ENCODE data around the gene G2E3.

Gene G2E3

DNA sequence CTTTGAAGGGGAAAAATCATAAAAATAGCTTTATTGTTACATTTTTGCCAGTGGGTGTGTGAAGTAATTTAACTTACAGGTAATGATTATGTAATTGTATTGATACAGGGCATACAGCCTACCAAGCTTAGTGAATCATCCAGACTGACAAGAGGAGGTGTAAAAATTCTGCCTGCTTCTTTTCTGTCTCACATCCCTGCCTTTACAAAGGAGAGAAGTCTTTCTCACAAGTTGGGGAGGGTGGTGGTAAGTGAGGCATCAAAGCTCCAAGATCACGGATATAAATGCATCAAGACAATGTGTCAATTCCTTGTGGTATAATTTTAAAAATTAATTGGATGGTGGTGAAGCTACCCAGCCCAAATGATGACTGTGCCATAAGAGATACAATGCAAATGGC is 39.0 kb upstream of the G2E3 start:
- TF ChIP-seq GABPA (IDR thresholded peaks at IDR 0.05; ENCODE audit: low read depth) (no peak), CTCF (IDR thresholded peaks at IDR 0.05; ENCODE audit: insufficient read depth, low read length) (no peak), SPI1 (IDR thresholded peaks at IDR 0.05; ENCODE audit: borderline replicate concordance, low read depth) (no peak), POLR2AphosphoS5 (IDR thresholded peaks at IDR 0.05; ENCODE audit: low read depth) (no peak)
- TF ChIP-seq, protein P1, sequence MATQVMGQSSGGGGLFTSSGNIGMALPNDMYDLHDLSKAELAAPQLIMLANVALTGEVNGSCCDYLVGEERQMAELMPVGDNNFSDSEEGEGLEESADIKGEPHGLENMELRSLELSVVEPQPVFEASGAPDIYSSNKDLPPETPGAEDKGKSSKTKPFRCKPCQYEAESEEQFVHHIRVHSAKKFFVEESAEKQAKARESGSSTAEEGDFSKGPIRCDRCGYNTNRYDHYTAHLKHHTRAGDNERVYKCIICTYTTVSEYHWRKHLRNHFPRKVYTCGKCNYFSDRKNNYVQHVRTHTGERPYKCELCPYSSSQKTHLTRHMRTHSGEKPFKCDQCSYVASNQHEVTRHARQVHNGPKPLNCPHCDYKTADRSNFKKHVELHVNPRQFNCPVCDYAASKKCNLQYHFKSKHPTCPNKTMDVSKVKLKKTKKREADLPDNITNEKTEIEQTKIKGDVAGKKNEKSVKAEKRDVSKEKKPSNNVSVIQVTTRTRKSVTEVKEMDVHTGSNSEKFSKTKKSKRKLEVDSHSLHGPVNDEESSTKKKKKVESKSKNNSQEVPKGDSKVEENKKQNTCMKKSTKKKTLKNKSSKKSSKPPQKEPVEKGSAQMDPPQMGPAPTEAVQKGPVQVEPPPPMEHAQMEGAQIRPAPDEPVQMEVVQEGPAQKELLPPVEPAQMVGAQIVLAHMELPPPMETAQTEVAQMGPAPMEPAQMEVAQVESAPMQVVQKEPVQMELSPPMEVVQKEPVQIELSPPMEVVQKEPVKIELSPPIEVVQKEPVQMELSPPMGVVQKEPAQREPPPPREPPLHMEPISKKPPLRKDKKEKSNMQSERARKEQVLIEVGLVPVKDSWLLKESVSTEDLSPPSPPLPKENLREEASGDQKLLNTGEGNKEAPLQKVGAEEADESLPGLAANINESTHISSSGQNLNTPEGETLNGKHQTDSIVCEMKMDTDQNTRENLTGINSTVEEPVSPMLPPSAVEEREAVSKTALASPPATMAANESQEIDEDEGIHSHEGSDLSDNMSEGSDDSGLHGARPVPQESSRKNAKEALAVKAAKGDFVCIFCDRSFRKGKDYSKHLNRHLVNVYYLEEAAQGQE (IDR thresholded peaks at IDR 0.05; ENCODE audit: insufficient replicate concordance, low read depth) = no peak
- Histone ChIP-seq H3K4me3 (replicated peaks; ENCODE audit: insufficient read depth, low read length) (no peak overlapping the region), H3K27ac (replicated peaks) (no peak overlapping the region), H3K27me3 (ENCODE audit: insufficient read depth, poor library complexity, severe bottlenecking) (peaks cover 2% of the 10 kb centered on the region)
- DNase-seq (ENCODE audit: low read depth in 1 of 2, low spot score in 1 of 2) = no peak

DNA sequence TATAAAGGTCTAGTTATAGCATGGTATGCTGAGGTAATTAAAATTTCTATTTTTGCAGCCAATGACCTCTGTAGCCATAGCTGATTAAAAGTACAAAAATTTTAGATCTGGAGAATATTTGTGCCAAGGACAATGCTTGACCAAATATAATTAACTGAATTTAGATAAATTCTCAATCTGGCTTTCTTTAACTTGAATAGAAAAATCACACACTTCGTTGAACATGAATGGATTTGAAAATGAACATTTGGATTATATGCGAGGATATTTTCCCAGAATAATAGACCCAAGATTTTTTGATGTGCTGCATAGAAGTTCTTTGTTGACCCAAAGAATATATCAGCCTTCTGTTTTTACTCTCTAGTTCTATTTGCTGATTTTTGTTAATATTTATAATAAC is 38.4 kb upstream of the G2E3 start:
- TF ChIP-seq CTCF (IDR thresholded peaks at IDR 0.05; ENCODE audit: insufficient read depth, low read length) (no peak), POLR2AphosphoS5 (IDR thresholded peaks at IDR 0.05; ENCODE audit: low read depth) (no peak), GABPA (IDR thresholded peaks at IDR 0.05; ENCODE audit: low read depth) (no peak), SPI1 (IDR thresholded peaks at IDR 0.05; ENCODE audit: borderline replicate concordance, low read depth) (no peak)
- TF ChIP-seq, protein P1 (IDR thresholded peaks at IDR 0.05; ENCODE audit: insufficient replicate concordance, low read depth) = no peak
- Histone ChIP-seq H3K27ac (replicated peaks) (no peak overlapping the region), H3K4me3 (replicated peaks; ENCODE audit: insufficient read depth, low read length) (no peak overlapping the region), H3K27me3 (ENCODE audit: insufficient read depth, poor library complexity, severe bottlenecking) (peaks cover 2% of the 10 kb centered on the region)
- DNase-seq (ENCODE audit: low read depth in 1 of 2, low spot score in 1 of 2) = no peak

GRCh38 chr14:30521899-30522736 is 36.8 kb upstream of the G2E3 start:
- TF ChIP-seq CTCF (IDR thresholded peaks at IDR 0.05; ENCODE audit: insufficient read depth, low read length) (peak; percentile 49), GABPA (IDR thresholded peaks at IDR 0.05; ENCODE audit: low read depth) (no peak)
- Histone ChIP-seq H3K27me3 (ENCODE audit: insufficient read depth, poor library complexity, severe bottlenecking) (peaks cover under 1% of the 10 kb centered on the region), H3K4me3 (replicated peaks; ENCODE audit: insufficient read depth, low read length) (no peak overlapping the region), H3K27ac (replicated peaks) (no peak overlapping the region)
- DNase-seq (ENCODE audit: low read depth in 1 of 2, low spot score in 1 of 2) = peak in 1 of 2 experiments; percentile 14
